K562 (cell line): ENCODE data around the gene FADD. TPM values are rescaled to one million over a fixed set of nuclear protein-coding genes. Genes with fewer than 3 reads are reported as not detected.
A peak's percentile ranks its signal among the peaks of the same experiment; 100 is the strongest.

Source experiments
- DNMT1 ChIP-seq: fragments of 450-650 bp; IDR thresholded peaks from 2 replicates; pipeline ENCODE4 v1.6.1; 2016; ENCODE audit warnings: antibody characterized with exemption, mild to moderate bottlenecking
- ELK3 ChIP-seq: fragments of 450-650 bp; formaldehyde crosslinking; IDR thresholded peaks from 2 replicates; pipeline ENCODE4 v1.4.0; 2020; ENCODE audit warnings: mild to moderate bottlenecking
- EP300 ChIP-seq: IDR thresholded peaks from 2 replicates; pipeline ENCODE4 v1.6.1; 2012; ENCODE audit warnings: low read length, improper control_type of control experiment
- ETS2 ChIP-seq: IDR thresholded peaks from 2 replicates; pipeline ENCODE4 v1.6.1; 2016; ENCODE audit warnings: borderline replicate concordance, missing genetic modification characterization, mild to moderate bottlenecking, moderate library complexity, missing compliant biosample characterization; ENCODE audit not compliant: poor library complexity, severe bottlenecking
- KAT2B ChIP-seq: IDR thresholded peaks from one replicate; pipeline ENCODE4 v1.6.1; 2012; ENCODE audit warnings: low read depth, mild to moderate bottlenecking, control low read depth, inconsistent platforms, low read length, moderate library complexity
- KAT8 ChIP-seq: fragments of 450-650 bp; IDR thresholded peaks from 2 replicates; pipeline ENCODE4 v1.6.1; 2016; ENCODE audit warnings: low read depth, mild to moderate bottlenecking
- KLF6 ChIP-seq: fragments of 250-450 bp; sonication (Bioruptor Pico); IDR thresholded peaks from 2 replicates; pipeline ENCODE4 v1.4.0; 2020; ENCODE audit warnings: mild to moderate bottlenecking, moderate library complexity, borderline replicate concordance
- LCOR ChIP-seq: sonication (generic); formaldehyde crosslinking; IDR thresholded peaks from 2 replicates; pipeline ENCODE4 v1.8.0; 2022; ENCODE audit warnings: mild to moderate bottlenecking, missing genetic modification reagents
- MYNN ChIP-seq, 2 experiments: sonication (generic); formaldehyde crosslinking in 1 of 2; IDR thresholded peaks; 2 replicates each; pipeline versions ENCODE4 v1.5.0 to v1.6.1; 2016 to 2020; ENCODE audit warnings: antibody characterized with exemption in 1 of 2, missing genetic modification reagents in 1 of 2
- NONO ChIP-seq, 2 experiments: fragments of 200-400 bp in 1 of 2; fragments of 450-650 bp in 1 of 2; formaldehyde crosslinking in 1 of 2; IDR thresholded peaks; 2 replicates each; pipeline ENCODE4 v1.6.1; 2017; ENCODE audit warnings: low read depth in 2 of 2, mild to moderate bottlenecking in 2 of 2, moderate library complexity in 2 of 2, low read length in 1 of 2
- NR1H2 ChIP-seq: sonication (generic); formaldehyde crosslinking; IDR thresholded peaks from 2 replicates; pipeline ENCODE4 v1.4.0; 2020; ENCODE audit warnings: mild to moderate bottlenecking, missing genetic modification reagents
- NR2C2 ChIP-seq, 2 experiments: fragments of 200-800 bp in 1 of 2; sonication (Bioruptor generic) in 1 of 2; sonication (generic) in 1 of 2; formaldehyde crosslinking in 1 of 2; IDR thresholded peaks; 2 replicates each; pipeline versions ENCODE4 v1.6.1 to v1.8.0; 2016 to 2022; ENCODE audit warnings: mild to moderate bottlenecking in 1 of 2, missing compliant biosample characterization in 1 of 2, missing genetic modification characterization in 1 of 2, missing genetic modification reagents in 1 of 2
- NR2F6 ChIP-seq: fragments of 450-650 bp; formaldehyde crosslinking; IDR thresholded peaks from 2 replicates; pipeline ENCODE4 v1.4.0; 2020; ENCODE audit warnings: mild to moderate bottlenecking
- NRF1 ChIP-seq, 2 experiments: fragments of 450-650 bp; IDR thresholded peaks in 1 of 2; conservative IDR thresholded peaks in 1 of 2; 2 replicates each; pipeline ENCODE4 v1.6.1; 2014; ENCODE audit warnings: mild to moderate bottlenecking in 2 of 2
- NUFIP1 ChIP-seq: fragments of 450-650 bp; IDR thresholded peaks from 2 replicates; pipeline ENCODE4 v1.6.1; 2018; ENCODE audit not compliant: partially characterized antibody
- POLR2AphosphoS5 ChIP-seq: IDR thresholded peaks from 2 replicates; pipeline ENCODE4 v1.6.1; 2011; ENCODE audit warnings: mild to moderate bottlenecking, low read depth, low read length, moderate library complexity; ENCODE audit not compliant: control insufficient read depth, insufficient read depth
- POU5F1 ChIP-seq: fragments of 150-350 bp; IDR thresholded peaks from 2 replicates; pipeline ENCODE4 v1.6.1; 2014; ENCODE audit warnings: borderline replicate concordance, low read length, low read depth, mild to moderate bottlenecking; ENCODE audit not compliant: partially characterized antibody
- RBM34 ChIP-seq: fragments of 200-400 bp; formaldehyde crosslinking; IDR thresholded peaks from 2 replicates; pipeline ENCODE4 v1.6.1; 2018; ENCODE audit warnings: low read length, borderline replicate concordance; ENCODE audit not compliant: insufficient read depth
- SIN3A ChIP-seq, 2 experiments: fragments of 150-350 bp in 1 of 2; IDR thresholded peaks; 2 replicates each; pipeline ENCODE4 v1.6.1; 2011 to 2016; ENCODE audit warnings: borderline replicate concordance in 2 of 2, low read depth in 2 of 2, low read length in 2 of 2, mild to moderate bottlenecking in 2 of 2, moderate library complexity in 2 of 2; ENCODE audit not compliant: control insufficient read depth in 1 of 2
- SMARCA4 ChIP-seq: fragments of 450-650 bp; IDR thresholded peaks from 2 replicates; pipeline ENCODE4 v1.6.1; 2016
- TOE1 ChIP-seq, 2 experiments: fragments of 450-650 bp in 1 of 2; sonication (generic) in 1 of 2; formaldehyde crosslinking in 1 of 2; IDR thresholded peaks; 2 replicates each; pipeline versions ENCODE4 v1.7.1 to v1.8.0; 2016 to 2022; ENCODE audit warnings: borderline replicate concordance in 2 of 2, mild to moderate bottlenecking in 2 of 2, antibody characterized with exemption in 1 of 2, inconsistent platforms in 1 of 2, low read depth in 1 of 2, missing genetic modification reagents in 1 of 2, moderate library complexity in 1 of 2
- XRCC5 ChIP-seq: fragments of 200-400 bp; formaldehyde crosslinking; IDR thresholded peaks from 2 replicates; pipeline ENCODE4 v1.6.1; 2017; ENCODE audit warnings: low read depth, mild to moderate bottlenecking, low read length
- ZBED1 ChIP-seq: IDR thresholded peaks from 2 replicates; pipeline ENCODE4 v1.6.1; 2014
- ZNF133 ChIP-seq: fragments of 250-450 bp; sonication (Bioruptor Pico); IDR thresholded peaks from 2 replicates; pipeline ENCODE4 v1.4.0; 2020; ENCODE audit warnings: mild to moderate bottlenecking
- ZNF740 ChIP-seq, 3 experiments: fragments of 200-800 bp in 1 of 3; sonication (Bioruptor generic) in 1 of 3; sonication (generic) in 1 of 3; formaldehyde crosslinking in 1 of 3; IDR thresholded peaks; 2 replicates each; pipeline versions ENCODE4 v1.6.1 to v1.8.0; 2016 to 2022; ENCODE audit warnings: mild to moderate bottlenecking in 2 of 3, missing compliant biosample characterization in 2 of 3, missing genetic modification characterization in 2 of 3, missing genetic modification reagents in 1 of 3
- polyA plus RNA-seq, 8 experiments: library from polyadenylated mRNA; depleted of rRNA in 4 of 8; stranded (reverse) in 5 of 8; unstranded in 3 of 8; fragments of >200 nt; fragmentation: Nextera tagmentation in 2 of 8; fragmentation: Illumina TruSeq in 1 of 8; extraction: Ambion mirVana in 2 of 8; extraction: Trizol in 1 of 8; gene quantifications; 2 replicates each; pipeline versions ENCODE4 v1.2.1 to v1.2.3, GENCODE V29; 2011 to 2014; ENCODE audit warnings: inconsistent platforms in 1 of 8, missing spikeins in 1 of 8
- total RNA-seq, 7 experiments: library from RNA; depleted of rRNA in 6 of 7; stranded (reverse); fragments of >200 nt in 6 of 7; fragmentation: Illumina TruSeq in 2 of 7; extraction: Trizol in 2 of 7; gene quantifications; 2 replicates each; pipeline versions ENCODE4 v1.2.1 to v1.2.3, GENCODE V29; 2011 to 2021; ENCODE audit warnings: low replicate concordance in 1 of 7

The FADD gene
- total and polyA plus RNA-seq, 9 of the 15 experiments (the other 6 are each of a cell fraction or from before 2014, with no cell fraction given), result 0.29 to 26.9 (median 20.4) TPM

GRCh38 chr11:70202920-70203750 lies at the start of gene FADD (continued):
- TF ChIP-seq NR2F6 (CRISPR knock-in tag) (no peak), ETS2 (tag) (no peak), SMARCA4 (no peak), NUFIP1 (no peak), MYNN (IDR thresholded peaks at IDR 0.05) (no peak), MYNN (CRISPR knock-in tag; IDR thresholded peaks at IDR 0.05) (no peak), KLF6 (no peak), LCOR (CRISPR knock-in tag) (0 out of 2 replicates have a peak, but pooled peaks have one; percentile 44), NR2C2 (CRISPR knock-in tag; IDR thresholded peaks at IDR 0.05) (no peak; the same call in 1 of the 2 replicates), NR2C2 (tag; IDR thresholded peaks at IDR 0.05) (no peak), XRCC5 (no peak), ZNF740 (CRISPR knock-in tag; IDR thresholded peaks at IDR 0.05) (no peak), ZNF740 (tag; IDR thresholded peaks at IDR 0.05) (no peak), ELK3 (CRISPR knock-in tag) (no peak), NR1H2 (CRISPR knock-in tag) (no peak), KAT2B (no peak), EP300 (0 out of 2 replicates have a peak, but pooled peaks have one; percentile 17), TOE1 (IDR thresholded peaks at IDR 0.05; ENCODE audit: borderline replicate concordance) (no peak), TOE1 (CRISPR knock-in tag; IDR thresholded peaks at IDR 0.05; ENCODE audit: borderline replicate concordance, low read depth) (no peak), ZBED1 (no peak), NRF1 (conservative IDR thresholded peaks at IDR 0.05 in 1 of 2, IDR thresholded peaks at IDR 0.05 in 1 of 2) (peak; percentile 99), ZNF133 (CRISPR knock-in tag) (no peak), POU5F1 (peak; percentile 98), KAT8 (no peak), DNMT1 (no peak), POLR2AphosphoS5 (peak; percentile 81), RBM34 (no peak), NONO (IDR thresholded peaks at IDR 0.05; ENCODE audit: low read depth in 2 of 2, low read length in 1 of 2) (peak in 1 of 2 experiments; percentile 47; a peak in 1 of 4 replicates), SIN3A (IDR thresholded peaks at IDR 0.05; ENCODE audit: borderline replicate concordance in 2 of 2, control insufficient read depth in 1 of 2, low read depth in 2 of 2, low read length in 2 of 2) (peak; percentile 19 to 24; a peak in 1 of 4 replicates)
